ENCODE results near the gene ASB16. TPM values are rescaled to one million over a fixed set of nuclear protein-coding genes. Genes with fewer than 3 reads are reported as not detected.

ASB16 gene
- total RNA-seq, 4 donors from 2014 or later, result 0.14 to 2.3 (median 1.3) TPM; not detected in 1

DNA sequence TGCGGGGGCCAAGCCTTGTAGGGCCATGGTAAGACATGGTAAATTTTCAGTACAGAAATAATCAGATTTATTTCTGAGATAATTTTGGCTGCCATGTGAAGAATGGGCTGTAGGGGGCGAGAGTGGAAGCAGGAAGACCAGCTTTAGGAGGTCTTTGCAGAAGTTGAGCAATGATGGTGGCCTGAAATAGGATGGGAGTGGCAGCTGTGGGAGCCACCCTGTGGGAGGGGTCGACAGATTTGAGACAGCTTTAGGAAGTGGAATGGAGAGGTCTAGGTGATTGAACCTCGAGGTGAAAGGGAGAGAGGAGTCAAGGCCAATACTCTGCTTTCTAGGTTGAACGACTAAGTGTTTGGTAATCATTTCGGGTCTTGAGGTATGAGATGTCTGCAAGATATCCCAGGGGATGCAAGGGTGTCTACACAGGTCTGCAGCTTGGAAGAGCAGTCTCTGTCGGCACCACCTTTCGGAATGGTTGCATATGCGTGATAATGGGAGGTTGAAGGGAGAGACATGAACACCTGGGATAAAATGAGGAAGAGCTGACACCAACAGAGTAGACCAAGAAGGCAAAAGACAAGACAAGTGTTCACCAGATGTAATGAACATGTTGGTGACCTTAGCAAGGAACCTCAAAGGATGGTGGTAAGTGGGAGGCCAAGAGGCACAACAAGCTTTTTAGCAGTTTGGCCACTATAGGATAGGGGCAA lies 33.4 kb downstream of the ASB16 start:
- TF ChIP-seq, protein P1, sequence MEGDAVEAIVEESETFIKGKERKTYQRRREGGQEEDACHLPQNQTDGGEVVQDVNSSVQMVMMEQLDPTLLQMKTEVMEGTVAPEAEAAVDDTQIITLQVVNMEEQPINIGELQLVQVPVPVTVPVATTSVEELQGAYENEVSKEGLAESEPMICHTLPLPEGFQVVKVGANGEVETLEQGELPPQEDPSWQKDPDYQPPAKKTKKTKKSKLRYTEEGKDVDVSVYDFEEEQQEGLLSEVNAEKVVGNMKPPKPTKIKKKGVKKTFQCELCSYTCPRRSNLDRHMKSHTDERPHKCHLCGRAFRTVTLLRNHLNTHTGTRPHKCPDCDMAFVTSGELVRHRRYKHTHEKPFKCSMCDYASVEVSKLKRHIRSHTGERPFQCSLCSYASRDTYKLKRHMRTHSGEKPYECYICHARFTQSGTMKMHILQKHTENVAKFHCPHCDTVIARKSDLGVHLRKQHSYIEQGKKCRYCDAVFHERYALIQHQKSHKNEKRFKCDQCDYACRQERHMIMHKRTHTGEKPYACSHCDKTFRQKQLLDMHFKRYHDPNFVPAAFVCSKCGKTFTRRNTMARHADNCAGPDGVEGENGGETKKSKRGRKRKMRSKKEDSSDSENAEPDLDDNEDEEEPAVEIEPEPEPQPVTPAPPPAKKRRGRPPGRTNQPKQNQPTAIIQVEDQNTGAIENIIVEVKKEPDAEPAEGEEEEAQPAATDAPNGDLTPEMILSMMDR (IDR thresholded peaks at IDR 0.05), result peak; percentile 9 to 47 (median 44)
- TF ChIP-seq POLR2A (IDR thresholded peaks at IDR 0.05), result no peak
- Histone ChIP-seq H3K27ac (no peak overlapping the region), H3K4me3 (no peak overlapping the region), H3K27me3 (no peaks in the 10 kb centered on the region), H3K4me1 (peaks cover 0 to 6% of the 10 kb centered on the region in 2 donors), H3K9me3 (no peaks in the 10 kb centered on the region), H3K36me3 (no peaks in the 10 kb centered on the region)
- DNase-seq, result no peak
- intact Hi-C loops (cut with DNase I; ENCODE audit: low total_unique reads), result no loop called here

- H3K36me3 ChIP-seq, result no peaks in the 10 kb centered on the region
- no peak overlapping the region for H3K4me3 ChIP-seq
- intact Hi-C loops (cut with DNase I; ENCODE audit: low total_unique reads), result no loop called here
- H3K4me1 ChIP-seq, result peaks cover 0 to 6% of the 10 kb centered on the region in 2 donors
- TF ChIP-seq, protein P1 (IDR thresholded peaks at IDR 0.05), result no peak
- no peak for TF ChIP-seq POLR2A (IDR thresholded peaks at IDR 0.05)
- H3K27ac ChIP-seq, result no peak overlapping the region
- H3K27me3 ChIP-seq, result no peaks in the 10 kb centered on the region
- DNase-seq, result no peak
- H3K9me3 ChIP-seq, result no peaks in the 10 kb centered on the region
These were observed 34.0 kb downstream of the ASB16 start for GRCh38 chr17:44204441-44204882.

DNA sequence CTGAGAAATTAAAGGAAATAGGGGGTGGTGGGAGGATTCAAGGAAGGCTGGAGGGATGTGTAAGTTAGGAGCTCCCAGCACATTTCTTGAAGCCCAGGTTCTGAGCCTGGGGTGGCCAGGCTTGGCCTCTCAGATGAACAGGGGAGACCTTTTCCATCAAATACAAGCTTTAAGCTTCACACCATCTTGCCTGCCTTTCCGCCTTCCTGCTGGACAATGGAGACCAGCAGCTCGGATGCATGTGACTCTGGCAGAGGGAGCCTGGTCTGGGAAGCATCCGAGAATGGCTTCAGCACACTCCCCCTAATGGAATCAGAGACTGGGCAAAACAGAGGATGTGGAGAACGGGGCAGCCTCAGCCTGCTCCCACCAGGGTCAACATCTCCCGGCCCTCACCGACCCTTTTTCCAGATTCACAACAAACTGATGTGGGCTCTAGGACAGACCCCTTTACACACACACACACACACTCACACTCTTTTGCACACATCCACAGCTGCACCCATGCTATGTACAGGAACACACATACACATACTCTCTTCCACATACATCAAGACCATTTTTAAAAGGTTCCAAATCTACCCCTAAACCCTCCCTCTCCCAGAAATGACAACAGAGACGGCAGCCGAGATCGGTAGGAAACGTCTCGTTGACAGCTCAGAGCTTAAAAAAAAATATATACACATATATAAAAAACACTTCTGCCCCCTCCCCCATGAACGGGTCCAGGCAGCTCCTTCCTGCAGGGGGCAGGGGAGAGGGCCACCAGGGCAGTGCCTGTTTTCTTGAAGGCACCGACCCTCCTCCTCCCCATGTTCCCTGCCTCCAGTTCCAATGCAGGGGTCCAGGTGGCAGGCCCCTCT lies 35.7 kb downstream of the ASB16 start:
- DNase-seq, result no peak
- TF ChIP-seq POLR2A (IDR thresholded peaks at IDR 0.05), result no peak
- TF ChIP-seq, protein P1 (IDR thresholded peaks at IDR 0.05), result no peak
- intact Hi-C loops (cut with DNase I; ENCODE audit: low total_unique reads), result no loop called here
- Histone ChIP-seq H3K4me1 (peaks cover 0 to 12% of the 10 kb centered on the region in 2 donors), H3K4me3 (no peak overlapping the region), H3K27me3 (no peaks in the 10 kb centered on the region), H3K36me3 (no peaks in the 10 kb centered on the region), H3K9me3 (no peaks in the 10 kb centered on the region), H3K27ac (no peak overlapping the region)

DNA sequence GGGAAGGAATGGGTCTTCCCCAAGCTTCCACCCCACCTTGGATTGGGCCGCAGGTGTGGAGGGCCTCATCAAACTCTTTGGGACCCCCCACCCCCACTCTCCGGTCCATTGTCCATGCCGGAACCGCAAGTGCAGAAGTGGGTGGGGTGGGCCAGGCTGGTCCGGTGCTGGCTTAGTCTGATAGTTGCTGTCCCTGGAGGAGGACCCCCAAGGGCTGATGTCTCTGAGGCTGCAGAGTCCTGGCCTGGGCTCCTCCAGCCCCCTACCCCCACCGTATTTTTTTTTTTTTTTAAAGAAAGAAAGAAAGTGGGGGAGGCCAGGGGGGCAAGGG lies 36.3 kb downstream of the ASB16 start:
- peaks cover 0 to 14% of the 10 kb centered on the region in 2 donors for H3K4me1 ChIP-seq
- no peak overlapping the region for H3K27ac ChIP-seq
- no peaks in the 10 kb centered on the region for H3K9me3 ChIP-seq
- DNase-seq, result no peak
- TF ChIP-seq, protein P1 (IDR thresholded peaks at IDR 0.05), result no peak
- no peak for TF ChIP-seq POLR2A (IDR thresholded peaks at IDR 0.05)
- H3K36me3 ChIP-seq, result no peaks in the 10 kb centered on the region
- intact Hi-C loops (cut with DNase I; ENCODE audit: low total_unique reads), result no loop called here
- no peak overlapping the region for H3K4me3 ChIP-seq
- no peaks in the 10 kb centered on the region for H3K27me3 ChIP-seq

DNA sequence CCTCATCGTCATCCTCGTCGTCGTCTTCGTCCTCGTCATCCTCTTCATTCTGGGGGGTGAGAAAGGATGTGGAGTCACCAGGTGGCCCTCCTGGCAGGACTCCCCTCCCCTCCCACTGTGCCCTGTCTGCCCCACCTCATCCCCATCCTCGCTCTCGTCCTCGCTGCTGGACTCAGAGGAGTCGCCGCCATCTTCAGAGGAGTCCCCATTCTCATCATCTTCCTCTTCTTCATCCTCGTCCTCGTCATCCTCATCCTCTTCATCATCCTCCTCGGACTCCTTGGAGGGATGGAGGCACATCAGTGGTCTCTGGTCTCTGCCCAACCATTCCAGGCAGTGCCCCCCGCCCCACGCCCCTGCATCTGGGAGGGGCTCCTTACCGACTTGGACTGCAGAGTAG lies 36.8 kb downstream of the ASB16 start:
- H3K9me3 ChIP-seq, result no peaks in the 10 kb centered on the region
- no peak overlapping the region for H3K4me3 ChIP-seq
- TF ChIP-seq, protein P1 (IDR thresholded peaks at IDR 0.05), result no peak
- no peak for TF ChIP-seq POLR2A (IDR thresholded peaks at IDR 0.05)
- no peaks in the 10 kb centered on the region for H3K27me3 ChIP-seq
- intact Hi-C loops (cut with DNase I; ENCODE audit: low total_unique reads), result no loop called here
- DNase-seq, result no peak
- peaks cover 0 to 14% of the 10 kb centered on the region in 2 donors for H3K4me1 ChIP-seq
- H3K27ac ChIP-seq, result no peak overlapping the region
- no peaks in the 10 kb centered on the region for H3K36me3 ChIP-seq
